K562 (cell line): ENCODE measurements around the gene NEDD9. TPM values are rescaled to one million over a fixed set of nuclear protein-coding genes. Genes with fewer than 3 reads are reported as not detected.
A peak's percentile ranks its signal among the peaks of the same experiment; 100 is the strongest.

Experiments
- ATAC-seq: fragments of 200-7000 bp; cut with Tn5 transposase; 3 replicates; pipeline ENCODE4 v1.9.1; 2020; ENCODE audit warnings: moderate library complexity
- BruUV-seq: library from RNA; stranded (reverse); fragments of 400-500 nt; replicated peaks from 2 replicates; lab custom pipeline; 2021; lab: Mats Ljungman, UMichigan
- CTCF ChIA-PET: fragments of 300-600 bp; formaldehyde crosslinking; extraction: SDS; loops from one replicate; lab custom pipeline; 2021; ENCODE audit warnings: low intra/inter-chr PET ratio; lab: Yijun Ruan, JAX
- POLR2A ChIA-PET: fragments of 300-600, 350-650 bp; sonication (Branson Sonifier 250); formaldehyde crosslinking; extraction: SDS; loops from one replicate; lab custom pipeline; 2021; ENCODE audit warnings: antibody characterized with exemption, inconsistent platforms; lab: Yijun Ruan, JAX
- DNase-seq, 4 experiments: peaks; one replicate each; pipeline versions ENCODE4 v3.0.0 to v3.0.0-alpha.2; 2011 to 2018; ENCODE audit warnings: low spot score in 3 of 4, mixed read lengths in 3 of 4; ENCODE audit errors: extremely low read depth in 1 of 4
- FAIRE-seq: peaks from 2 replicates; lab custom pipeline; 2011; peaks lifted over from hg19 to GRCh38; lab: Jason Lieb, UNC
- H2AFZ ChIP-seq: 2 replicates; pipeline ENCODE4 v1.6.0; 2011; ENCODE audit warnings: low read depth, low read length, control low read depth, inconsistent platforms
- H3K27ac ChIP-seq: fragments of 200-600 bp; 3 replicates; pipeline ENCODE4 v1.8.0; 2011; ENCODE audit warnings: low read depth, mild to moderate bottlenecking, control low read depth, inconsistent platforms, low read length, moderate library complexity, mixed read lengths; ENCODE audit errors: extremely low read depth
- H3K27me3 ChIP-seq, 2 experiments: fragments of 300-600 bp in 1 of 2; 2 replicates in 1 of 2; 3 replicates in 1 of 2; pipeline versions ENCODE4 v1.6.0 to v1.8.0; 2011; ENCODE audit warnings: inconsistent platforms in 2 of 2, low read length in 2 of 2, mild to moderate bottlenecking in 1 of 2, mixed read lengths in 1 of 2, moderate library complexity in 1 of 2; ENCODE audit not compliant: control insufficient read depth in 2 of 2, insufficient read depth in 2 of 2
- H3K36me3 ChIP-seq: fragments of 300-600 bp; 3 replicates; pipeline ENCODE4 v1.8.0; 2011; ENCODE audit warnings: mild to moderate bottlenecking, low read length, inconsistent platforms; ENCODE audit not compliant: control insufficient read depth, insufficient read depth
- H3K4me1 ChIP-seq, 2 experiments: fragments of 200-600 bp in 1 of 2; replicated peaks in 1 of 2; 2 replicates in 1 of 2; 3 replicates in 1 of 2; pipeline versions ENCODE4 v1.5.1 to v1.8.0; 2011; ENCODE audit warnings: inconsistent platforms in 2 of 2, low read length in 2 of 2, mild to moderate bottlenecking in 1 of 2, mixed read lengths in 1 of 2, moderate library complexity in 1 of 2; ENCODE audit not compliant: control insufficient read depth in 2 of 2, insufficient read depth in 2 of 2
- H3K4me2 ChIP-seq: 2 replicates; pipeline ENCODE4 v1.6.1; 2011; ENCODE audit warnings: low read length, control low read depth, inconsistent platforms, mixed read lengths; ENCODE audit not compliant: insufficient read depth
- H3K4me3 ChIP-seq: fragments of 200-600 bp; sonication (generic), shearing (Covaris generic); 2 replicates; pipeline ENCODE4 v1.5.1; 2016; ENCODE audit warnings: control low read depth, inconsistent platforms
- H3K79me2 ChIP-seq: fragments of 200-600 bp; 3 replicates; pipeline ENCODE4 v1.8.0; 2011; ENCODE audit warnings: low read length, inconsistent platforms; ENCODE audit not compliant: control insufficient read depth, insufficient read depth
- H3K9ac ChIP-seq, 2 experiments: 2 replicates each; pipeline versions ENCODE4 v1.6.0 to v1.6.1; 2011; ENCODE audit warnings: low read depth in 2 of 2, low read length in 2 of 2, control low read depth in 1 of 2, inconsistent platforms in 1 of 2, mild to moderate bottlenecking in 1 of 2, mixed read lengths in 1 of 2; ENCODE audit not compliant: insufficient read depth in 1 of 2
- H3K9me1 ChIP-seq: one replicate; pipeline ENCODE4 v1.6.0; 2011; ENCODE audit warnings: inconsistent platforms, mild to moderate bottlenecking, low read length, moderate library complexity; ENCODE audit not compliant: control insufficient read depth, insufficient read depth
- H3K9me3 ChIP-seq: replicated peaks from 2 replicates; pipeline ENCODE4 v1.5.1; 2011; ENCODE audit warnings: low read depth, low read length, inconsistent platforms; ENCODE audit not compliant: control insufficient read depth, insufficient read depth
- H4K20me1 ChIP-seq: replicated peaks from 2 replicates; pipeline ENCODE4 v1.6.1; 2011; ENCODE audit warnings: low read length, inconsistent platforms, mixed read lengths; ENCODE audit not compliant: control insufficient read depth, insufficient read depth
- BHLHE40 ChIP-seq: IDR thresholded peaks from 2 replicates; pipeline ENCODE4 v1.6.1; 2011; ENCODE audit warnings: low read length, improper control_type of control experiment
- HMBOX1 ChIP-seq: sonication (generic); IDR thresholded peaks from 2 replicates; pipeline ENCODE4 v1.6.1; 2016
- L3MBTL2 ChIP-seq: fragments of 450-650 bp; IDR thresholded peaks from 2 replicates; pipeline ENCODE4 v1.6.1; 2016; ENCODE audit warnings: mild to moderate bottlenecking, moderate library complexity
- MGA ChIP-seq: fragments of 450-650 bp; IDR thresholded peaks from 2 replicates; pipeline ENCODE4 v1.6.1; 2016; ENCODE audit warnings: mild to moderate bottlenecking, moderate library complexity
- USF2 ChIP-seq: sonication (generic); formaldehyde crosslinking; IDR thresholded peaks from 2 replicates; pipeline ENCODE4 v1.5.0; 2020; ENCODE audit warnings: missing genetic modification reagents
- WGBS: fragments of 100-300 bp; shearing (Covaris generic); methylation state at CpG from one replicate; pipeline ENCODE4 v1.1.6; 2016; ENCODE audit warnings: low coverage, mixed read lengths; ENCODE audit not compliant: insufficient coverage; ENCODE audit errors: missing lambda C conversion rate; 5-methylcytosine and 5-hydroxymethylcytosine counted together
- in situ Hi-C: fragments of 300-500 bp; cut with MboI; formaldehyde crosslinking; loops from 4 replicates; pipeline ENCODE4 v1.15.0; 2018; ENCODE audit warnings: inconsistent platforms, mixed read lengths
- intact Hi-C: fragments of 100-400 bp; cut with micrococcal nuclease; formaldehyde crosslinking; loops from 2 replicates; pipeline ENCODE4 v1.14.2; 2022
- polyA plus RNA-seq, 8 experiments: library from polyadenylated mRNA; depleted of rRNA in 4 of 8; stranded (reverse) in 5 of 8; unstranded in 3 of 8; fragments of >200 nt; fragmentation: Nextera tagmentation in 2 of 8; fragmentation: Illumina TruSeq in 1 of 8; extraction: Ambion mirVana in 2 of 8; extraction: Trizol in 1 of 8; gene quantifications; 2 replicates each; pipeline versions ENCODE4 v1.2.1 to v1.2.3, GENCODE V29; 2011 to 2014; ENCODE audit warnings: inconsistent platforms in 1 of 8, missing spikeins in 1 of 8
- total RNA-seq, 7 experiments: library from RNA; depleted of rRNA in 6 of 7; stranded (reverse); fragments of >200 nt in 6 of 7; fragmentation: Illumina TruSeq in 2 of 7; extraction: Trizol in 2 of 7; gene quantifications; 2 replicates each; pipeline versions ENCODE4 v1.2.1 to v1.2.3, GENCODE V29; 2011 to 2021; ENCODE audit warnings: low replicate concordance in 1 of 7

Gene NEDD9
- total and polyA plus RNA-seq, 9 of the 15 experiments (the other 6 are each of a cell fraction or from before 2014, with no cell fraction given): 0.04 to 0.18 (median 0.15) TPM; not detected in 6

GRCh38 chr6:11153447-11153846, 79.0 kb downstream of the NEDD9 start:
- CTCF ChIA-PET: no interaction called here
- no peak for ATAC-seq
- no peak overlapping the region for H3K27ac ChIP-seq
- no peaks in the 10 kb centered on the region for H3K9me1 ChIP-seq
- H3K9ac ChIP-seq: no peak overlapping the region
- in situ Hi-C loops: no loop called here
- H4K20me1 ChIP-seq: no peaks in the 10 kb centered on the region
- no peak overlapping the region for H3K4me2 ChIP-seq
- H2AFZ ChIP-seq: no peak overlapping the region
- 8% methylated on average over 6 of the region's 6 CpGs for WGBS
- H3K27me3 ChIP-seq: peaks cover 0 to 7% of the 10 kb centered on the region in 2 experiments; a peak in 1 of 5 replicates
- H3K79me2 ChIP-seq: no peaks in the 10 kb centered on the region
- POLR2A ChIA-PET: no interaction called here
- no peak overlapping the region for H3K4me3 ChIP-seq
- TF ChIP-seq HMBOX1 (no peak), USF2 (CRISPR knock-in tag) (0 out of 2 replicates have a peak, but pooled peaks have one; percentile 27), BHLHE40 (peak; percentile 55), MGA (peak; percentile 58), L3MBTL2 (peak; percentile 73)
- TF ChIP-seq, all 486 proteins: peak for 4
- intact Hi-C loops: no loop called here
- Histone ChIP-seq H3K4me1 (no peaks in the 10 kb centered on the region; a peak in 2 of 5 replicates), H3K36me3 (no peaks in the 10 kb centered on the region), H3K9me3 (no peaks in the 10 kb centered on the region)
- FAIRE-seq: no peak
- BruUV-seq: no TSS peak
- no peak for DNase-seq
